Activated CD4-positive, alpha-beta memory T cell treated with anti-CD3 and anti-CD28 coated beads for 36 hours (primary cell): ENCODE results near the gene TEDC1. TPM values are rescaled to one million over a fixed set of nuclear protein-coding genes. Genes with fewer than 3 reads are reported as not detected.

Experiments used
- CTCF ChIA-PET: fragments of 350-600 bp; sonication (Branson Sonifier 250); formaldehyde crosslinking; loops from one replicate; lab custom pipeline; 2021; ENCODE audit warnings: antibody characterized with exemption, inconsistent platforms; lab: Charles Lee
- POLR2A ChIA-PET: fragments of 350-600 bp; sonication (Branson Sonifier 250); formaldehyde crosslinking; loops from one replicate; lab custom pipeline; 2021; ENCODE audit warnings: antibody characterized with exemption; lab: Charles Lee
- DNase-seq: peaks from one replicate; pipeline ENCODE4 v3.0.0-alpha.2; 2020
- H3K27ac Mint-ChIP-seq: one replicate; pipeline ENCODE4 v1.8.0; 2021; ENCODE audit warnings: mixed read lengths
- H3K27me3 Mint-ChIP-seq: one replicate; pipeline ENCODE4 v1.8.0; 2021; ENCODE audit warnings: mixed read lengths
- H3K36me3 Mint-ChIP-seq: one replicate; pipeline ENCODE4 v1.8.0; 2021; ENCODE audit warnings: mixed read lengths
- H3K4me1 Mint-ChIP-seq: one replicate; pipeline ENCODE4 v1.8.0; 2021; ENCODE audit warnings: low read depth, mixed read lengths
- H3K4me3 Mint-ChIP-seq: one replicate; pipeline ENCODE4 v1.8.0; 2021; ENCODE audit warnings: mild to moderate bottlenecking, mixed read lengths
- H3K9me3 Mint-ChIP-seq: one replicate; pipeline ENCODE4 v1.8.0; 2021; ENCODE audit warnings: mixed read lengths
- intact Hi-C: fragments of 100-400 bp; cut with micrococcal nuclease; formaldehyde crosslinking; loops from one replicate; pipeline ENCODE4 v1.15.1; 2023
- total RNA-seq, 2 experiments: library from RNA; stranded (reverse); gene quantifications; one replicate each; pipeline ENCODE4 v1.2.3, GENCODE V29; 2021

The TEDC1 gene
- total RNA-seq, 2 experiments from 2014 or later, result 40.2 to 44.8 TPM

DNA sequence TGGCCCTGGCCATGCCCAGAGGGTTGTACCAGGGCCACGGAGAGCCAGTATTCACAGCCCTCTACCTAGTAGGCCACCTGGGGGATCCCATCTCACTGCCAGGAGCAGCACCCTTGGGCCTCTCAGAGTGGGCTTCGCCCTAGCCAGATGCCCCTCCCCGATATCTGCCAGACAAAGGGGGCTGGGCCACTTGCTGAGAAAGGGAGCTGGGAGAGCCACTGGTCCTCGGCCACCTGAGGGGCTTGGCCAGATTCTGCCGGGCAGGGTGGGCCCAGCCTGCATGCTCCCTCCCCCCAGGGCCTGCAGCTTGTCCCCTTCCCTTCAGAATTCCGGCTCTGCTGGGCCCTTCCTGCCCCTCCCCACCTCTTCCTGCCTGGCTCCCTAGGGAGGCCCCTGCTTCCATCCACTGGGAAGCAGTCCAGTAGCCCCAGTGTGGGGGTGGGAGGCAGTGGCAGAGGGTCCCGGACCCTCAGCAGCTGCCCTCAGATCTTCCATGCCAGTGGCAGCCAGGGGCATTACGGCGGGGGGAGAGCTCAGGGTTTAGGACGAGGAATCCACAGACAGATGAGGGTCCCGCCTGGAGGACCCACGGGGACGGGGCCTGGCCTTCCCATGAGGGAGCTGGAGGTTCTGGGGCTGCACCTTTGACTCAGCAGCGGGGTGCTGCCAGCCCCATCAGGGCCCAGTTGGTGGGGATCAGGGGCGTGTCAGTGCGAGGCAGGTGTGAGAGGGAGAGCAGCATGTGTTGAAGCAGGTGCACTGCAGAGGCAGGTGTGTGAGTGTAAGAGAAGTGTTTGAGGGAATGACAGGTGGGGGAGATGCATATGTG, 14.0 kb upstream of the TEDC1 start:
- CTCF ChIA-PET, result interaction anchor here (3.7 kb wide), 1 partner anchor 13 kb away, joined by 18 read pairs; no protein-coding TSS in a partner anchor
- Mint-ChIP-seq H3K4me3 (peak overlapping the region; percentile 4), H3K27me3 (peaks cover 14% of the 10 kb centered on the region), H3K36me3 (no peaks in the 10 kb centered on the region), H3K4me1 (peaks cover 32% of the 10 kb centered on the region), H3K27ac (no peak overlapping the region), H3K9me3 (no peaks in the 10 kb centered on the region)
- POLR2A ChIA-PET, result interaction anchor here (0.9 to 2.7 kb wide), 2 partner anchors 13 to 15 kb away, joined by 3 to 10 read pairs; no protein-coding TSS in a partner anchor
- no peak for DNase-seq
- intact Hi-C loops, result loop anchor here (2.0 to 10.0 kb wide), 2 partner anchors 14 to 48 kb away; partner anchors contain the start of genes TEDC1 and TMEM121

DNA sequence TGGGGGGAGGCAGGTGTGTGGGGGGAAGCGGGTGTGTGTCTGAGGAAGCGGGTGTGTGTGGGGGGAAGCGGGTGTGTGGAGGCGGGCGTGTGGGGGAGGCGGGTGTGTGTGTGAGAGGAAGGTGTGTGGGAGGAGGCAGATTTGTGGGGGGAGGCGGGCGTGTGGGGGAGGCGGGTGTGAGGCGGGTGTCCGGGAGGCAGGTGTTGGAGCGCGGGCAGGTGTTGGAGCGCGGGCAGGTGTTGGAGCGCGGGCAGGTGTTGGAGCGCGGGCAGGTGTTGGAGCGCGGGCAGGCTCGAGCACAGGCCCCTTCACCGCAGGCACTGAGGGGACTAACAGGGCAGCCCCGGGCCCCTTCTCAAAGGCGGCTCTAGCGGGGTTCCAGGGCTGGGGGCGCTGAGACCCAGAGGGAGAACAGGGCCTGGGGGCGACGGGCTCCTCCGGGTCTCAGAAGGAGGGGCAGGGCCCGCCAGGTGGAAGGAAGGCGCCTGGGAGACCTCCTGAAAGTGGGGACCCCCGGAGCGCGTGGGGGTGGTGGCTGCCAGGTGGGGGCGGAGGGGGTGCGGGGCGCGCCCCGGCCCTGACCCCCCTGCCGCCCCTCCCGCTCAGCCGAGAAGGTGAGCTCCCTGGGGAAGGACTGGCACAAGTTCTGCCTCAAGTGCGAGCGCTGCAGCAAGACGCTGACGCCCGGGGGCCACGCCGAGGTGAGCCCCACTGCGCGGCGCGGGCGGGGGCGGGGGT, 13.2 kb upstream of the TEDC1 start:
- Mint-ChIP-seq H3K27me3 (peaks cover 14% of the 10 kb centered on the region), H3K9me3 (no peaks in the 10 kb centered on the region), H3K36me3 (no peaks in the 10 kb centered on the region), H3K4me1 (peaks cover 40% of the 10 kb centered on the region), H3K27ac (no peak overlapping the region), H3K4me3 (no peak overlapping the region)
- POLR2A ChIA-PET, result interaction anchor here (2.7 kb wide), 1 partner anchor 12 kb away, joined by 10 read pairs; no protein-coding TSS in a partner anchor
- CTCF ChIA-PET, result interaction anchor here (3.7 kb wide), 1 partner anchor 12 kb away, joined by 18 read pairs; no protein-coding TSS in a partner anchor
- peak; percentile 48 for DNase-seq
- intact Hi-C loops, result loop anchor here (2.0 to 10.0 kb wide), 2 partner anchors 13 to 47 kb away; partner anchors contain the start of genes TEDC1 and TMEM121

GRCh38 chr14:105478398-105479251, 12.4 kb upstream of the TEDC1 start:
- Mint-ChIP-seq H3K27me3 (peaks cover 14% of the 10 kb centered on the region), H3K9me3 (no peaks in the 10 kb centered on the region), H3K4me1 (peaks cover 44% of the 10 kb centered on the region), H3K4me3 (no peak overlapping the region), H3K27ac (no peak overlapping the region), H3K36me3 (no peaks in the 10 kb centered on the region)
- POLR2A ChIA-PET, result interaction anchor here (2.7 kb wide), 1 partner anchor 11 kb away, joined by 10 read pairs; no protein-coding TSS in a partner anchor
- CTCF ChIA-PET, result interaction anchor here (3.7 kb wide), 1 partner anchor 11 kb away, joined by 18 read pairs; no protein-coding TSS in a partner anchor
- no peak for DNase-seq
- intact Hi-C loops, result loop anchor here (10.0 kb wide), 1 partner anchor 46 kb away; the partner anchor contains the start of gene TMEM121

- ChIA-PET POLR2A (no interaction called here), CTCF (interaction anchor here (0.7 to 3.7 kb wide), 4 partner anchors 10 to 389 kb away, joined by 3 to 177 read pairs (median 11); partner anchors contain the start of gene TEDC1)
- no peaks in the 10 kb centered on the region for H3K36me3 Mint-ChIP-seq
- H3K4me1 Mint-ChIP-seq, result peaks cover 49% of the 10 kb centered on the region
- H3K9me3 Mint-ChIP-seq, result no peaks in the 10 kb centered on the region
- no peak overlapping the region for H3K27ac Mint-ChIP-seq
- H3K4me3 Mint-ChIP-seq, result no peak overlapping the region
- no peak for DNase-seq
- intact Hi-C loops, result loop anchor here (10.0 kb wide), 1 partner anchor 45 kb away; the partner anchor contains the start of gene TMEM121
- H3K27me3 Mint-ChIP-seq, result peaks cover 14% of the 10 kb centered on the region
Measured at GRCh38 chr14:105479431-105480158, 11.5 kb upstream of the TEDC1 start.

DNA sequence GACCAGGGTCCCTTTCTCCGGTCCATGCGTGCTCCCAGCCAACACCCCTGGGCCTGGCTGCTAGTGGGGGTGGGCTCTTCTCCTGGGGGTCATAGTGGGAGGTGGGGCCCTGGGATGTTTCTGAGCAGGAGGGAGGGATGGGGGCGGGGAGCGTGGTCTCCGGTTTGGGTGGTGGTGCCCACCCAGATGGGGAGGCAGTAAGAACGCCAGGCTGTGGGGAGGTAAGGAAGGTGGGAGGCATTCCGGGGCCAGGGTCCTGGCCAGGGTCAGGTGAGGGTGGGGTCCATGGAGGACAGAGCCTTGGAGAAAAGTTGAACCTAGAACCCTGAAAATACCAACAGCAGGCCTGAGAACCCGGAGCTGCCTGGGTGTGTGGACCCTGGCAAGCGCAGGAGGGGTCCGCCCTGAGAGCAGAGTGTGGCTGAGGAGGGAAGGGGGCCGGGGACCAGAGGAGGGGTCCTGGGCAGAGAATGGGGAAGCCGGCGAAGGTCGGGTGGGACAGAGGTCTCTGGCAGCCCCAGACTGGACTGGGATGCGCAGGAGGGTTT, 10.8 kb upstream of the TEDC1 start:
- Mint-ChIP-seq H3K4me1 (peaks cover 55% of the 10 kb centered on the region), H3K4me3 (no peak overlapping the region), H3K27ac (no peak overlapping the region), H3K36me3 (no peaks in the 10 kb centered on the region), H3K9me3 (no peaks in the 10 kb centered on the region), H3K27me3 (peaks cover 14% of the 10 kb centered on the region)
- ChIA-PET POLR2A (interaction anchor here (0.6 to 3.0 kb wide), 7 partner anchors 11 to 105 kb away, joined by 3 to 55 read pairs (median 3); partner anchors contain the start of gene TEDC1), CTCF (interaction anchor here (0.5 to 3.2 kb wide), 31 partner anchors 10 to 416 kb away, joined by 3 to 177 read pairs (median 4); partner anchors contain the start of genes BRF1, TEDC1 and TEX22)
- DNase-seq, result no peak
- intact Hi-C loops, result no loop called here

- POLR2A ChIA-PET, result interaction anchor here (0.6 to 3.0 kb wide), 7 partner anchors 10 to 106 kb away, joined by 3 to 55 read pairs (median 3); partner anchors contain the start of gene TEDC1
- no peaks in the 10 kb centered on the region for H3K36me3 Mint-ChIP-seq
Measured at GRCh38 chr14:105480807-105481801, 9.9 kb upstream of the TEDC1 start.

GRCh38 chr14:105481886-105482457, 9.1 kb upstream of the TEDC1 start:
- H3K9me3 Mint-ChIP-seq, result no peaks in the 10 kb centered on the region
- intact Hi-C loops, result loop anchor here (1.0 kb wide), 1 partner anchor 9 kb away; the partner anchor contains the start of gene TEDC1
- ChIA-PET CTCF (interaction anchor here (1.5 to 3.2 kb wide), 9 partner anchors 9 to 300 kb away, joined by 3 to 177 read pairs (median 6); partner anchors contain the start of gene TEDC1), POLR2A (interaction anchor here (0.7 to 3.0 kb wide), 2 partner anchors 9 to 181 kb away, joined by 3 to 55 read pairs; partner anchors contain the start of genes BRF1 and TEDC1)
- H3K27ac Mint-ChIP-seq, result peak overlapping the region; percentile 92
- peak overlapping the region; percentile 57 for H3K4me3 Mint-ChIP-seq
- peaks cover 64% of the 10 kb centered on the region for H3K4me1 Mint-ChIP-seq
- peaks cover 14% of the 10 kb centered on the region for H3K27me3 Mint-ChIP-seq
- peak; percentile 97 for DNase-seq
- H3K36me3 Mint-ChIP-seq, result no peaks in the 10 kb centered on the region

More at GRCh38 chr14:105480807-105481801, 9.9 kb upstream of the TEDC1 start:
- H3K27me3 Mint-ChIP-seq, result peaks cover 14% of the 10 kb centered on the region
- H3K4me3 Mint-ChIP-seq, result peak overlapping the region; percentile 71
- peak; percentile 95 for DNase-seq
- intact Hi-C loops, result no loop called here
- no peaks in the 10 kb centered on the region for H3K9me3 Mint-ChIP-seq
- H3K27ac Mint-ChIP-seq, result peak overlapping the region; percentile 92
- peaks cover 60% of the 10 kb centered on the region for H3K4me1 Mint-ChIP-seq
- CTCF ChIA-PET, result interaction anchor here (0.5 to 3.2 kb wide), 31 partner anchors 10 to 416 kb away, joined by 3 to 177 read pairs (median 4); partner anchors contain the start of genes BRF1, TEDC1 and TEX22

- Mint-ChIP-seq H3K36me3 (no peaks in the 10 kb centered on the region), H3K27ac (peak overlapping the region; percentile 92), H3K27me3 (peaks cover 9% of the 10 kb centered on the region), H3K9me3 (no peaks in the 10 kb centered on the region), H3K4me1 (peaks cover 59% of the 10 kb centered on the region), H3K4me3 (peak overlapping the region; percentile 57)
- ChIA-PET POLR2A (interaction anchor here (0.7 to 3.0 kb wide), 2 partner anchors 8 to 181 kb away, joined by 3 to 55 read pairs; partner anchors contain the start of genes BRF1 and TEDC1), CTCF (interaction anchor here (2.2 to 3.2 kb wide), 3 partner anchors 8 to 112 kb away, joined by 25 to 177 read pairs (median 31); partner anchors contain the start of gene TEDC1)
- intact Hi-C loops, result loop anchor here (1.0 kb wide), 1 partner anchor 9 kb away; the partner anchor contains the start of gene TEDC1
- no peak for DNase-seq
Measured at GRCh38 chr14:105482486-105483110, 8.4 kb upstream of the TEDC1 start.
